Measurements from ENCODE around the gene BSCL2.
"Not testable (repeated sequence)": the region's sequence is repeated elsewhere in the genome, so short reads cannot be mapped to it uniquely, and the experiment has no call there.

Gene BSCL2

GRCh38 chr11:62677714-62678113 lies 29.5 kb downstream of the BSCL2 start:
- Histone ChIP-seq H3K4me3 (ENCODE audit: low read length) (peak overlapping the region; percentile 98), H3K9ac (ENCODE audit: low read length) (peak overlapping the region; percentile 90; the same call in 1 of the 2 replicates), H3F3A (ENCODE audit: insufficient read depth, low read length) (peaks cover 13% of the 10 kb centered on the region; the same call in 1 of the 2 replicates), H3K4me2 (ENCODE audit: low read depth, low read length) (peak overlapping the region; percentile 93), H2AFZ (ENCODE audit: low read length) (no peak overlapping the region), H4K20me1 (ENCODE audit: insufficient read depth, low read length) (no peaks in the 10 kb centered on the region), H3K27me3 (replicated peaks; ENCODE audit: insufficient read depth, low read length) (no peaks in the 10 kb centered on the region), H3K9me3 (replicated peaks; ENCODE audit: insufficient read depth, low read length) (no peaks in the 10 kb centered on the region), H3K4me1 (ENCODE audit: low read length) (peaks cover 16% of the 10 kb centered on the region), H3K27ac (ENCODE audit: low read length) (no peak overlapping the region), H3K79me2 (ENCODE audit: low read length) (peaks cover 51% of the 10 kb centered on the region), H3K36me3 (replicated peaks; ENCODE audit: insufficient read depth, low read length) (no peaks in the 10 kb centered on the region; the same call in none of the 2 replicates), H3K9me2 (replicated peaks; ENCODE audit: insufficient read depth, low read length) (no peaks in the 10 kb centered on the region)
- DNase-seq = no peak
- TF ChIP-seq CTCF (IDR thresholded peaks at IDR 0.05; ENCODE audit: low read length) (no peak), EZH2 (optimal IDR thresholded peaks at IDR 0.05; ENCODE audit: low read depth, low read length) (no peak)

- no peak overlapping the region for H2AFZ ChIP-seq (ENCODE audit: low read length)
- peaks cover 17% of the 10 kb centered on the region; the same call in 1 of the 2 replicates for H3F3A ChIP-seq (ENCODE audit: insufficient read depth, low read length)
- DNase-seq = no peak
- no peak overlapping the region for H3K9ac ChIP-seq (ENCODE audit: low read length)
- 0 out of 2 replicates have a peak overlapping the region, but pooled peaks have one; percentile 93 for H3K4me2 ChIP-seq (ENCODE audit: low read depth, low read length)
- peaks cover 57% of the 10 kb centered on the region for H3K79me2 ChIP-seq (ENCODE audit: low read length)
- peaks cover 18% of the 10 kb centered on the region for H3K4me1 ChIP-seq (ENCODE audit: low read length)
- no peaks in the 10 kb centered on the region; the same call in none of the 2 replicates for H3K36me3 ChIP-seq (replicated peaks; ENCODE audit: insufficient read depth, low read length)
- H3K27me3 ChIP-seq (replicated peaks; ENCODE audit: insufficient read depth, low read length) = no peaks in the 10 kb centered on the region
- no peaks in the 10 kb centered on the region for H3K9me3 ChIP-seq (replicated peaks; ENCODE audit: insufficient read depth, low read length)
- no peak overlapping the region for H3K4me3 ChIP-seq (ENCODE audit: low read length)
- H3K9me2 ChIP-seq (replicated peaks; ENCODE audit: insufficient read depth, low read length) = no peaks in the 10 kb centered on the region
- H3K27ac ChIP-seq (ENCODE audit: low read length) = no peak overlapping the region
- no peak for TF ChIP-seq EZH2 (optimal IDR thresholded peaks at IDR 0.05; ENCODE audit: low read depth, low read length)
- TF ChIP-seq EZH2phosphoT487 (IDR thresholded peaks at IDR 0.05; ENCODE audit: low read length) = no peak
- no peak for TF ChIP-seq CTCF (IDR thresholded peaks at IDR 0.05; ENCODE audit: low read length)
- no peaks in the 10 kb centered on the region for H4K20me1 ChIP-seq (ENCODE audit: insufficient read depth, low read length)
Measured at GRCh38 chr11:62677156-62677555, 30.1 kb downstream of the BSCL2 start.

- no peaks in the 10 kb centered on the region; the same call in none of the 2 replicates for H3K36me3 ChIP-seq (replicated peaks; ENCODE audit: insufficient read depth, low read length)
- no peaks in the 10 kb centered on the region for H3K27me3 ChIP-seq (replicated peaks; ENCODE audit: insufficient read depth, low read length)
- H3K9me3 ChIP-seq (replicated peaks; ENCODE audit: insufficient read depth, low read length) = no peaks in the 10 kb centered on the region
- no peak overlapping the region for H3K4me2 ChIP-seq (ENCODE audit: low read depth, low read length)
- no peak overlapping the region for H3K9ac ChIP-seq (ENCODE audit: low read length)
- H4K20me1 ChIP-seq (ENCODE audit: insufficient read depth, low read length) = no peaks in the 10 kb centered on the region
- H3K79me2 ChIP-seq (ENCODE audit: low read length) = peaks cover 61% of the 10 kb centered on the region
- no peak for DNase-seq
- H3K4me1 ChIP-seq (ENCODE audit: low read length) = peaks cover 18% of the 10 kb centered on the region
- TF ChIP-seq EZH2phosphoT487 (IDR thresholded peaks at IDR 0.05; ENCODE audit: low read length) (no peak), CTCF (IDR thresholded peaks at IDR 0.05; ENCODE audit: low read length) (no peak), EZH2 (optimal IDR thresholded peaks at IDR 0.05; ENCODE audit: low read depth, low read length) (no peak)
- H3K4me3 ChIP-seq (ENCODE audit: low read length) = no peak overlapping the region
- no peaks in the 10 kb centered on the region for H3K9me2 ChIP-seq (replicated peaks; ENCODE audit: insufficient read depth, low read length)
- H3K27ac ChIP-seq (ENCODE audit: low read length) = no peak overlapping the region
- H2AFZ ChIP-seq (ENCODE audit: low read length) = no peak overlapping the region
- peaks cover 21% of the 10 kb centered on the region; the same call in 1 of the 2 replicates for H3F3A ChIP-seq (ENCODE audit: insufficient read depth, low read length)
Measured at GRCh38 chr11:62676698-62677097, 30.5 kb downstream of the BSCL2 start.

GRCh38 chr11:62675415-62675814 lies 31.8 kb downstream of the BSCL2 start:
- not testable (repeated sequence) for H3K27me3 ChIP-seq (replicated peaks; ENCODE audit: insufficient read depth, low read length); H3K9ac ChIP-seq (ENCODE audit: low read length); H3K4me2 ChIP-seq (ENCODE audit: low read depth, low read length); H3K4me3 ChIP-seq (ENCODE audit: low read length); H2AFZ ChIP-seq (ENCODE audit: low read length); DNase-seq; H3K36me3 ChIP-seq (replicated peaks; ENCODE audit: insufficient read depth, low read length); H3K9me2 ChIP-seq (replicated peaks; ENCODE audit: insufficient read depth, low read length); H3K27ac ChIP-seq (ENCODE audit: low read length); H3K9me3 ChIP-seq (replicated peaks; ENCODE audit: insufficient read depth, low read length); H4K20me1 ChIP-seq (ENCODE audit: insufficient read depth, low read length)
- H3K4me1 ChIP-seq (ENCODE audit: low read length) = peaks cover 18% of the 10 kb centered on the region
- H3K79me2 ChIP-seq (ENCODE audit: low read length) = peaks cover 71% of the 10 kb centered on the region
- H3F3A ChIP-seq (ENCODE audit: insufficient read depth, low read length) = peaks cover 22% of the 10 kb centered on the region; the same call in 1 of the 2 replicates

Data from MM.1S (cell line).